GM12878 (cell line): ENCODE data around the gene RCOR1. TPM values are rescaled to one million over a fixed set of nuclear protein-coding genes. Genes with fewer than 3 reads are reported as not detected.

Experiments used
- ASH2L ChIP-seq: fragments of 300-600, 200-600 bp; sonication (generic); IDR thresholded peaks from 2 replicates; pipeline ENCODE4 v1.6.1; 2017; ENCODE audit warnings: low read depth, mild to moderate bottlenecking, borderline replicate concordance
- BRCA1 ChIP-seq: IDR thresholded peaks from 2 replicates; pipeline ENCODE4 v1.6.1; 2011; ENCODE audit warnings: low read depth, low read length, improper control_type of control experiment
- EGR1 ChIP-seq, 2 experiments: IDR thresholded peaks; 1 replicate in 1 of 2; 2 replicates in 1 of 2; pipeline ENCODE4 v1.6.1; 2011 to 2012; ENCODE audit warnings: low read depth in 2 of 2, low read length in 2 of 2, borderline replicate concordance in 1 of 2, mild to moderate bottlenecking in 1 of 2, moderate library complexity in 1 of 2
- IKZF2 ChIP-seq, 2 experiments: fragments of 450-650 bp; IDR thresholded peaks; 2 replicates each; pipeline ENCODE4 v1.6.1; 2017; ENCODE audit warnings: mild to moderate bottlenecking in 2 of 2, moderate library complexity in 2 of 2
- MXI1 ChIP-seq: fragments of 150-350 bp; IDR thresholded peaks from 2 replicates; pipeline ENCODE4 v1.6.1; 2011; ENCODE audit warnings: low read depth, mild to moderate bottlenecking, inconsistent platforms, low read length, improper control_type of control experiment
- MYC ChIP-seq: IDR thresholded peaks from 2 replicates; pipeline ENCODE4 v1.6.1; 2011; ENCODE audit warnings: mild to moderate bottlenecking, low read length, moderate library complexity, inconsistent platforms; ENCODE audit not compliant: insufficient read depth, insufficient replicate concordance, insufficient read length, severe bottlenecking
- NFYB ChIP-seq: IDR thresholded peaks from 2 replicates; pipeline ENCODE4 v1.6.1; 2011; ENCODE audit warnings: low read depth, mild to moderate bottlenecking, low read length, improper control_type of control experiment, moderate library complexity; ENCODE audit not compliant: insufficient read depth
- TARDBP ChIP-seq: IDR thresholded peaks from 2 replicates; pipeline ENCODE4 v1.6.1; 2016; ENCODE audit warnings: borderline replicate concordance
- ZNF217 ChIP-seq: fragments of 450-650 bp; IDR thresholded peaks from 2 replicates; pipeline ENCODE4 v1.6.1; 2017; ENCODE audit warnings: antibody characterized with exemption, mild to moderate bottlenecking
- ZNF274 ChIP-seq: IDR thresholded peaks from one replicate; pipeline ENCODE4 v1.8.0; 2011; ENCODE audit not compliant: insufficient read length, insufficient read depth
- polyA plus RNA-seq, 11 experiments: library from polyadenylated mRNA; depleted of rRNA in 4 of 11; unstranded in 6 of 11; stranded (reverse) in 5 of 11; fragments of >200 nt; fragmentation: Nextera tagmentation in 4 of 11; fragmentation: Illumina TruSeq in 1 of 11; extraction: Ambion mirVana in 4 of 11; extraction: Trizol in 1 of 11; gene quantifications; 1 replicate in 1 of 11; 2 replicates in 10 of 11; pipeline versions ENCODE4 v1.2.1 to v1.2.3, GENCODE V29; 2011 to 2016; ENCODE audit warnings: inconsistent platforms in 2 of 11, missing spikeins in 2 of 11, low read depth in 1 of 11
- total RNA-seq, 4 experiments: library from RNA; depleted of rRNA in 3 of 4; stranded (reverse); fragments of >200 nt in 3 of 4; fragmentation: Illumina TruSeq in 1 of 4; extraction: Trizol in 1 of 4; gene quantifications; 2 replicates each; pipeline versions ENCODE4 v1.2.1 to v1.2.3, GENCODE V29; 2013 to 2021
- TF ChIP-seq, protein P1 (sequence below): fragments of 450-650 bp; IDR thresholded peaks from 2 replicates; pipeline ENCODE4 v1.6.1; 2017; ENCODE audit warnings: mild to moderate bottlenecking, low read depth, inconsistent platforms; ENCODE audit not compliant: poor library complexity, severe bottlenecking
- TF ChIP-seq, protein P2 (sequence below): fragments of 450-650 bp; IDR thresholded peaks from 2 replicates; pipeline ENCODE4 v1.6.1; 2018; ENCODE audit warnings: borderline replicate concordance, mild to moderate bottlenecking; ENCODE audit not compliant: partially characterized antibody
- TF ChIP-seq, protein P3 (sequence below): fragments of 450-650 bp; IDR thresholded peaks from 2 replicates; pipeline ENCODE4 v1.6.1; 2018; ENCODE audit warnings: mild to moderate bottlenecking, low read depth, moderate library complexity; ENCODE audit not compliant: partially characterized antibody
- TF ChIP-seq, protein P4 (sequence below): IDR thresholded peaks from 2 replicates; pipeline ENCODE4 v1.6.1; 2011; ENCODE audit warnings: mild to moderate bottlenecking, low read depth, low read length, moderate library complexity; ENCODE audit not compliant: insufficient replicate concordance
- TF ChIP-seq, protein P5 (sequence below): fragments of 450-650 bp; IDR thresholded peaks from 2 replicates; pipeline ENCODE4 v1.6.1; 2017; ENCODE audit warnings: antibody characterized with exemption, mild to moderate bottlenecking, moderate library complexity

Gene RCOR1
- total and polyA plus RNA-seq, 10 of the 15 experiments (the other 5 are each of a cell fraction or from before 2014, with no cell fraction given) = 1.6 to 12.2 (median 4.4) TPM

DNA sequence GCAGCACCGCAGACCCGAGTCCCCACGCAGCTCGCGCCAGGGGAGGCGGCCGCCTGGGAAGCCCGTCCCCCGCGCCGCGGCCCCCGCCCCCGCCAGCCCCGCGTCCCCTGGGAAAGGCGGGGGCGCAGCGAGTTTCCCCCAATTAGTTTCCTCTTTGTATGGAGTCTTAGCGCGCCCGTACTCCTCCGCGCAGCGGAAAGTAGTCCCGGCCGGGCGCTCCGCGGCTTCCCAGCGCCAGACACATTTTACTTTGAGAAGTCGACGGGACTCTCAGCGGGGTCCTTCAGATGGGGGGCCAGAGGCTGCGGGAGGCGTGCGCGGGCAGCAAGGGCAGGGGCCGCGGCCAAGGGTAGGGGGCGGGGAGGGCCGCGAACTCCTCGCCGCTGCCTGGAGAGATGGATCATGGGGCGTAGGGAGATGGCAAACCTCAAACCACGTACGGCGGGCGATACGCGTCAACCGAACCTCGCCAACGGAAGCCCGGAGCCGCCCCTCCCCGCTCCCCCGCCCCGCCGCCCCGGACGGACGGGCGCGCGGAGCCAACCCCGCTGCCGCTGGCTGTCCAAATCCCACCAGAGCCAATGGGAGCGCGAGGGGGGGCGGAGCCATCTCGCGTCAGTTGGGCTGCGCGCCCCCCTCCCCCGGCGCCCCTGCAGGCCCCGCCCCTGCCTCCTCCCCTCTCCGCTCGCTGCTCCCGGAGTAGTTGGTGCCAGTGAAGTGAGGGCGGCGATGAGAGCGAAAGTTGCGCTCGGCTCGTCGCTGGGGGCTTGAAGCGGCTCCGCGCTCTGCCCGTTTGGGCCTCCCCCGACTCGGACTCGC is at the start of gene RCOR1 (continued):
- TF ChIP-seq, protein P1, sequence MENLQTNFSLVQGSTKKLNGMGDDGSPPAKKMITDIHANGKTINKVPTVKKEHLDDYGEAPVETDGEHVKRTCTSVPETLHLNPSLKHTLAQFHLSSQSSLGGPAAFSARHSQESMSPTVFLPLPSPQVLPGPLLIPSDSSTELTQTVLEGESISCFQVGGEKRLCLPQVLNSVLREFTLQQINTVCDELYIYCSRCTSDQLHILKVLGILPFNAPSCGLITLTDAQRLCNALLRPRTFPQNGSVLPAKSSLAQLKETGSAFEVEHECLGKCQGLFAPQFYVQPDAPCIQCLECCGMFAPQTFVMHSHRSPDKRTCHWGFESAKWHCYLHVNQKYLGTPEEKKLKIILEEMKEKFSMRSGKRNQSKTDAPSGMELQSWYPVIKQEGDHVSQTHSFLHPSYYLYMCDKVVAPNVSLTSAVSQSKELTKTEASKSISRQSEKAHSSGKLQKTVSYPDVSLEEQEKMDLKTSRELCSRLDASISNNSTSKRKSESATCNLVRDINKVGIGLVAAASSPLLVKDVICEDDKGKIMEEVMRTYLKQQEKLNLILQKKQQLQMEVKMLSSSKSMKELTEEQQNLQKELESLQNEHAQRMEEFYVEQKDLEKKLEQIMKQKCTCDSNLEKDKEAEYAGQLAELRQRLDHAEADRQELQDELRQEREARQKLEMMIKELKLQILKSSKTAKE = peak; percentile 60
- TF ChIP-seq, protein P2, sequence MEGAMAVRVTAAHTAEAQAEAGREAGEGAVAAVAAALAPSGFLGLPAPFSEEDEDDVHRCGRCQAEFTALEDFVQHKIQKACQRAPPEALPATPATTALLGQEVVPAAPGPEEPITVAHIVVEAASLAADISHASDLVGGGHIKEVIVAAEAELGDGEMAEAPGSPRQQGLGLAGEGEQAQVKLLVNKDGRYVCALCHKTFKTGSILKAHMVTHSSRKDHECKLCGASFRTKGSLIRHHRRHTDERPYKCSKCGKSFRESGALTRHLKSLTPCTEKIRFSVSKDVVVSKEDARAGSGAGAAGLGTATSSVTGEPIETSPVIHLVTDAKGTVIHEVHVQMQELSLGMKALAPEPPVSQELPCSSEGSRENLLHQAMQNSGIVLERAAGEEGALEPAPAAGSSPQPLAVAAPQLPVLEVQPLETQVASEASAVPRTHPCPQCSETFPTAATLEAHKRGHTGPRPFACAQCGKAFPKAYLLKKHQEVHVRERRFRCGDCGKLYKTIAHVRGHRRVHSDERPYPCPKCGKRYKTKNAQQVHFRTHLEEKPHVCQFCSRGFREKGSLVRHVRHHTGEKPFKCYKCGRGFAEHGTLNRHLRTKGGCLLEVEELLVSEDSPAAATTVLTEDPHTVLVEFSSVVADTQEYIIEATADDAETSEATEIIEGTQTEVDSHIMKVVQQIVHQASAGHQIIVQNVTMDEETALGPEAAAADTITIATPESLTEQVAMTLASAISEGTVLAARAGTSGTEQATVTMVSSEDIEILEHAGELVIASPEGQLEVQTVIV = no peak
- peak; percentile 93 to 96 for TF ChIP-seq IKZF2 (IDR thresholded peaks at IDR 0.05)
- peak in 1 of 2 experiments; percentile 98; a peak in 2 of 3 replicates for TF ChIP-seq EGR1 (IDR thresholded peaks at IDR 0.05; ENCODE audit: borderline replicate concordance in 1 of 2, low read depth in 2 of 2, low read length in 2 of 2)
- no peak for TF ChIP-seq ASH2L
- peak; percentile 92 for TF ChIP-seq TARDBP
- TF ChIP-seq MYC = peak; percentile 27
- peak; percentile 73; the same call in 1 of the 2 replicates for TF ChIP-seq NFYB
- no peak for TF ChIP-seq BRCA1
- TF ChIP-seq, protein P3, sequence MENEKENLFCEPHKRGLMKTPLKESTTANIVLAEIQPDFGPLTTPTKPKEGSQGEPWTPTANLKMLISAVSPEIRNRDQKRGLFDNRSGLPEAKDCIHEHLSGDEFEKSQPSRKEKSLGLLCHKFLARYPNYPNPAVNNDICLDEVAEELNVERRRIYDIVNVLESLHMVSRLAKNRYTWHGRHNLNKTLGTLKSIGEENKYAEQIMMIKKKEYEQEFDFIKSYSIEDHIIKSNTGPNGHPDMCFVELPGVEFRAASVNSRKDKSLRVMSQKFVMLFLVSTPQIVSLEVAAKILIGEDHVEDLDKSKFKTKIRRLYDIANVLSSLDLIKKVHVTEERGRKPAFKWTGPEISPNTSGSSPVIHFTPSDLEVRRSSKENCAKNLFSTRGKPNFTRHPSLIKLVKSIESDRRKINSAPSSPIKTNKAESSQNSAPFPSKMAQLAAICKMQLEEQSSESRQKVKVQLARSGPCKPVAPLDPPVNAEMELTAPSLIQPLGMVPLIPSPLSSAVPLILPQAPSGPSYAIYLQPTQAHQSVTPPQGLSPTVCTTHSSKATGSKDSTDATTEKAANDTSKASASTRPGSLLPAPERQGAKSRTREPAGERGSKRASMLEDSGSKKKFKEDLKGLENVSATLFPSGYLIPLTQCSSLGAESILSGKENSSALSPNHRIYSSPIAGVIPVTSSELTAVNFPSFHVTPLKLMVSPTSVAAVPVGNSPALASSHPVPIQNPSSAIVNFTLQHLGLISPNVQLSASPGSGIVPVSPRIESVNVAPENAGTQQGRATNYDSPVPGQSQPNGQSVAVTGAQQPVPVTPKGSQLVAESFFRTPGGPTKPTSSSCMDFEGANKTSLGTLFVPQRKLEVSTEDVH = no peak
- TF ChIP-seq ZNF217 = peak; percentile 56; the same call in 1 of the 2 replicates
- TF ChIP-seq MXI1 = no peak
- TF ChIP-seq ZNF274 = no peak
- TF ChIP-seq, protein P4, sequence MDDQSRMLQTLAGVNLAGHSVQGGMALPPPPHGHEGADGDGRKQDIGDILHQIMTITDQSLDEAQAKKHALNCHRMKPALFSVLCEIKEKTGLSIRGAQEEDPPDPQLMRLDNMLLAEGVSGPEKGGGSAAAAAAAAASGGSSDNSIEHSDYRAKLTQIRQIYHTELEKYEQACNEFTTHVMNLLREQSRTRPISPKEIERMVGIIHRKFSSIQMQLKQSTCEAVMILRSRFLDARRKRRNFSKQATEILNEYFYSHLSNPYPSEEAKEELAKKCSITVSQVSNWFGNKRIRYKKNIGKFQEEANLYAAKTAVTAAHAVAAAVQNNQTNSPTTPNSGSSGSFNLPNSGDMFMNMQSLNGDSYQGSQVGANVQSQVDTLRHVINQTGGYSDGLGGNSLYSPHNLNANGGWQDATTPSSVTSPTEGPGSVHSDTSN = peak; percentile 89
- TF ChIP-seq, protein P5, sequence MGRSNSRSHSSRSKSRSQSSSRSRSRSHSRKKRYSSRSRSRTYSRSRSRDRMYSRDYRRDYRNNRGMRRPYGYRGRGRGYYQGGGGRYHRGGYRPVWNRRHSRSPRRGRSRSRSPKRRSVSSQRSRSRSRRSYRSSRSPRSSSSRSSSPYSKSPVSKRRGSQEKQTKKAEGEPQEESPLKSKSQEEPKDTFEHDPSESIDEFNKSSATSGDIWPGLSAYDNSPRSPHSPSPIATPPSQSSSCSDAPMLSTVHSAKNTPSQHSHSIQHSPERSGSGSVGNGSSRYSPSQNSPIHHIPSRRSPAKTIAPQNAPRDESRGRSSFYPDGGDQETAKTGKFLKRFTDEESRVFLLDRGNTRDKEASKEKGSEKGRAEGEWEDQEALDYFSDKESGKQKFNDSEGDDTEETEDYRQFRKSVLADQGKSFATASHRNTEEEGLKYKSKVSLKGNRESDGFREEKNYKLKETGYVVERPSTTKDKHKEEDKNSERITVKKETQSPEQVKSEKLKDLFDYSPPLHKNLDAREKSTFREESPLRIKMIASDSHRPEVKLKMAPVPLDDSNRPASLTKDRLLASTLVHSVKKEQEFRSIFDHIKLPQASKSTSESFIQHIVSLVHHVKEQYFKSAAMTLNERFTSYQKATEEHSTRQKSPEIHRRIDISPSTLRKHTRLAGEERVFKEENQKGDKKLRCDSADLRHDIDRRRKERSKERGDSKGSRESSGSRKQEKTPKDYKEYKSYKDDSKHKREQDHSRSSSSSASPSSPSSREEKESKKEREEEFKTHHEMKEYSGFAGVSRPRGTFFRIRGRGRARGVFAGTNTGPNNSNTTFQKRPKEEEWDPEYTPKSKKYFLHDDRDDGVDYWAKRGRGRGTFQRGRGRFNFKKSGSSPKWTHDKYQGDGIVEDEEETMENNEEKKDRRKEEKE = no peak
